ENCODE measurements around the gene SLITRK1.

Gene SLITRK1

DNA sequence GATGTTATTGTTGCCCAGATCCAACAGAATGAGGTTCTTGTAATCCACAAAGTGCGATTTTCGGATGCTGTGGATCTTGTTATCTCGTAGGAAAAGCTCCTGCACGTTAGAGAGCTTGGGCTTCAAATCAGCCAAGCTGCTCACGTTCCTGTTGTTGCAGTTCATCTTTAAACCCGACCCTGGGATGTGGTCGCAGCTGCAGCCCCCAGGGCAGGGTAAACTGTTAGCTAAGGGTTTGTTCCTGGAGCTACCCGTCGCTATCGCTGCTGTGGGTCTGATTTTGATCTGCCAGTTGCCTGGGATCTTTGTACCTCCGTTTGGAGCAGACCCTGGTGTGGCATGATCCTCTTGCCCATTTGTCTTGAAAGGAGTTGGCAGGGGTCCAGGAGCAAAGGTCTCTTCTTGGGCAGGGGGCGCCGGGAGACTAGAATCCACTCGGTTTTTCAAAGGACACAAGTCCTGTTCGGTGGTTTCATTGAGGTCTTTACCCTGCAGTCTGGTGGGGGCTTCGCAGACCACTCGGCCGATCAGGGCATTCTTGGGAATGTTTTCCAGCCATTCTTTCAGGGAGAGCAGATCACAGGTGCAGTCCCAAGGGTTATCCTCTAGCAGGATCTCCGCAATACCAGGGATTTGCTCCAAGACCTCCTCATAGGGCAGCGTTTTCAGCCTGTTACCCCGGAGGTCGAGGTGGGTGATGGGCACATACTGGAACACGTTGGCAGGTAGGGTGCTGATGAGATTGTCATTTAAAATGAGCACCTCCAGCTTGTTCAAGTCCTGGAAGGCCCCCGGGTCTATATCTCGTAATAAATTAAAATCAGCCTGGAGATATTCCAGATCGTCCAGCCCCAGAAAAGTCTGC, 1.8 kb downstream of the SLITRK1 start:
- TF ChIP-seq CTCF (IDR thresholded peaks at IDR 0.05; ENCODE audit: insufficient read depth, low read depth, low read length, missing control alignments): no peak

GRCh38 chr13:83879431-83880171, 2.7 kb downstream of the SLITRK1 start:
- TF ChIP-seq CTCF (IDR thresholded peaks at IDR 0.05; ENCODE audit: insufficient read depth, low read depth, low read length, missing control alignments): no peak
- peak overlapping the region; percentile 40 for H3K4me3 ChIP-seq (ENCODE audit: low read length)
- peak; percentile 28 for DNase-seq (ENCODE audit: low read depth)

More for the DNA sequence above, 1.8 kb downstream of the SLITRK1 start:
- no peak for DNase-seq (ENCODE audit: low read depth)
- H3K4me3 ChIP-seq (ENCODE audit: low read length): no peak overlapping the region

GRCh38 chr13:83878691-83879430, 3.4 kb downstream of the SLITRK1 start:
- peak overlapping the region; percentile 40 for H3K4me3 ChIP-seq (ENCODE audit: low read length)
- TF ChIP-seq CTCF (IDR thresholded peaks at IDR 0.05; ENCODE audit: insufficient read depth, low read depth, low read length, missing control alignments): no peak
- no peak for DNase-seq (ENCODE audit: low read depth)

DNA sequence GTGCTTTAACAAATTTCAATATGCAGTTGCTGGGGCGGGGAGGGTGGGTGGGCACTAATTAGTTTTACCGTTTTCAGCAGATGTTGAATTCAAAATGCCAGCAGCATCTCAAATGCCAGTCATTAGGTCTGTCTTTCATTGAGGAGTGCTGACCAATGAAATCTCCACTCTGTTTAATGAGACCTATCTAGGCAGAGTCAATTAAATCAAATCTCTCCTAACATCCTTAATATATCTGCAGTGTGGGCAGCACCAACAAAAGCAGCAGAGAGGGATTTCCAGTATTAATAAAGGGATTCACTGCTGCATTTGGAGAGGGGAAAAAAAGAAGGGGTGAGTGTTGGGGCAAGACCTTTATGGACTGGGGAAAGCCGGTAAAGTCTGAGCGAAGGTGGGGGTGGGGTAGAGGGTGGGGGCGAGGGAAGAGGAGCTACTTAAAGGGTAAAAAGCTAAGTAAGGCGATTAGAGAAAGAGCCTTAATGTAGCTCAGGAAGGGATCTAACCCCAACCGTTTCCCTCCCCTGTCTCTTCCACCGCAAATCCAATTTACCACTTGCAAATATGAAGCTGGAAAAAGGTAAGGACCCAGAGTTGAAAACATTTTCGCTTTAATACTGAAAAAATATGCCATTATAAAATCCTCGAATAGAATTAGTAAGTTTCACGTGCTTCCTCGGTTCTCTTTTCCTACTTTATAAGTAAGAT, 4.5 kb downstream of the SLITRK1 start:
- H3K4me3 ChIP-seq (ENCODE audit: low read length): no peak overlapping the region
- TF ChIP-seq CTCF (IDR thresholded peaks at IDR 0.05; ENCODE audit: insufficient read depth, low read depth, low read length, missing control alignments): no peak
- no peak for DNase-seq (ENCODE audit: low read depth)

DNA sequence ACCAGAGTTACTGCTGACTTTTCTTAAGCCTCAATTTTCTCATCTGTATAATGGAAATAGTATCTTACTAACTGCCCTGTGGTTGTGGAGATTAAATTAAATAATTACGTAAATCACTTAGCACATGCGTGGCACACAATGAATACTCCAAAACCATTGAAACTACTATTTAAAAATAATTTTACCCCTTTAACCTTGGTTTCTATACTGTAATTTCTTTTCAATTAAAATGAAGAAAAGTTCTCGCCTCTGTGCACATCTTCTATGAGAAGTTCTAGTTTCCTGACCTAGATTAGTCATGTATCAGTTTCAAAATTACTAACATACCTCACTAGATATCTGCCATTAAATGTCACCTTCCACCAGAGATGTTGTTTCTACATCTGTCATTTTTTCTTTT, 5.7 kb downstream of the SLITRK1 start:
- no peak overlapping the region for H3K4me3 ChIP-seq (ENCODE audit: low read length)
- DNase-seq (ENCODE audit: low read depth): no peak
- no peak for TF ChIP-seq CTCF (IDR thresholded peaks at IDR 0.05; ENCODE audit: insufficient read depth, low read depth, low read length, missing control alignments)

- no peak for DNase-seq (ENCODE audit: low read depth)
Measured at GRCh38 chr13:83867708-83868107, 14.6 kb downstream of the SLITRK1 start.

More at GRCh38 chr13:83867708-83868107, 14.6 kb downstream of the SLITRK1 start:
- no peak overlapping the region for H3K4me3 ChIP-seq (ENCODE audit: low read length)
- no peak for TF ChIP-seq CTCF (IDR thresholded peaks at IDR 0.05; ENCODE audit: insufficient read depth, low read depth, low read length, missing control alignments)

All from epithelial cell of esophagus (primary cell).